Stimulated activated CD4-positive, alpha-beta T cell treated with anti-CD3 and anti-CD28 coated beads, Interleukin-1b, Interleukin-23, amount 100 ng/mL, for 1 hour (primary cell): ENCODE results near the gene RSAD2.
"Not testable (repeated sequence)": the region's sequence is repeated elsewhere in the genome, so short reads cannot be mapped to it uniquely, and the experiment has no call there.

ENCODE experiments used
- DNase-seq, 2 donors: peaks; one replicate each; pipeline ENCODE4 v3.0.0-alpha.2; 2020; ENCODE audit warnings: low read depth in 2 of 2

Gene RSAD2

GRCh38 chr2:6926071-6926732 lies 48.6 kb downstream of the RSAD2 start:
- no peak for DNase-seq

- no peak for DNase-seq
Observed at GRCh38 chr2:6927186-6927585, 49.6 kb downstream of the RSAD2 start.

GRCh38 chr2:6927753-6928152 lies 50.2 kb downstream of the RSAD2 start:
- DNase-seq = no peak

- no peak for DNase-seq
Observed at GRCh38 chr2:6928452-6928851, 50.9 kb downstream of the RSAD2 start.

GRCh38 chr2:6929196-6929819 lies 51.7 kb downstream of the RSAD2 start:
- DNase-seq = no peak

GRCh38 chr2:6930923-6931647 lies 53.5 kb downstream of the RSAD2 start:
- no peak for DNase-seq

GRCh38 chr2:6931753-6932152 lies 54.2 kb downstream of the RSAD2 start:
- no peak for DNase-seq

- DNase-seq = no peak
Observed at GRCh38 chr2:6932206-6932605, 54.6 kb downstream of the RSAD2 start.

GRCh38 chr2:6932828-6933227 lies 55.3 kb downstream of the RSAD2 start:
- DNase-seq = no peak

- no peak for DNase-seq
Observed at GRCh38 chr2:6933911-6934310, 56.3 kb downstream of the RSAD2 start.

- no peak for DNase-seq
Observed at GRCh38 chr2:6934345-6934744, 56.8 kb downstream of the RSAD2 start.

- no peak for DNase-seq
Observed at GRCh38 chr2:6934758-6935651, 57.4 kb downstream of the RSAD2 start.

- not testable (repeated sequence) for DNase-seq
Observed at GRCh38 chr2:6935652-6936020, 58.1 kb downstream of the RSAD2 start.

GRCh38 chr2:6937157-6937556 lies 59.6 kb downstream of the RSAD2 start:
- DNase-seq = no peak

- DNase-seq = no peak
Observed at GRCh38 chr2:6937582-6937981, 60.0 kb downstream of the RSAD2 start.

GRCh38 chr2:6939071-6939470 lies 61.5 kb downstream of the RSAD2 start:
- DNase-seq = no peak

- no peak for DNase-seq
Observed at GRCh38 chr2:6940820-6941219, 63.2 kb downstream of the RSAD2 start.

GRCh38 chr2:6941299-6942046 lies 63.9 kb downstream of the RSAD2 start:
- no peak for DNase-seq

GRCh38 chr2:6942848-6943247 lies 65.3 kb downstream of the RSAD2 start:
- no peak for DNase-seq

- no peak for DNase-seq
Observed at GRCh38 chr2:6943523-6943922, 65.9 kb downstream of the RSAD2 start.

GRCh38 chr2:6943971-6944370 lies 66.4 kb downstream of the RSAD2 start:
- no peak for DNase-seq
